Testis (tissue), 2 donors: ENCODE measurements around the gene KCNRG.
"Not testable (repeated sequence)": the region's sequence is repeated elsewhere in the genome, so short reads cannot be mapped to it uniquely, and the experiment has no call there.

Source experiments
- CTCF ChIP-seq, 3 experiments: fragments of 450-650 bp in 2 of 3; fragments of 200-600 bp in 1 of 3; sonication (generic) in 1 of 3; IDR thresholded peaks; one replicate each; pipeline ENCODE4 v1.5.1; 2016 to 2019; ENCODE audit warnings: antibody characterized with exemption in 3 of 3, mild to moderate bottlenecking in 2 of 3, moderate library complexity in 1 of 3
- POLR2A ChIP-seq: fragments of 450-650 bp; IDR thresholded peaks from one replicate; pipeline ENCODE4 v1.6.1; 2017; ENCODE audit warnings: antibody characterized with exemption, mild to moderate bottlenecking, moderate library complexity

- not testable (repeated sequence) for TF ChIP-seq CTCF (IDR thresholded peaks at IDR 0.05); POLR2A
Observed at GRCh38 chr13:49990612-49991011, 24.6 kb upstream of the KCNRG start.
